KMS-11 (cell line): ENCODE measurements around the gene E4F1.

ENCODE experiments used
- H2AFZ ChIP-seq: fragments of 200-600 bp; sonication (generic); 2 replicates; pipeline ENCODE4 v1.6.1; 2016; ENCODE audit warnings: antibody characterized with exemption, mixed run types, low read depth
- H3K27ac ChIP-seq: fragments of 200-600 bp; sonication (generic); 2 replicates; pipeline ENCODE4 v1.6.1; 2016; ENCODE audit warnings: mild to moderate bottlenecking, mixed run types
- H3K27me3 ChIP-seq: fragments of 200-600 bp; sonication (generic); 2 replicates; pipeline ENCODE4 v1.6.1; 2017; ENCODE audit warnings: mild to moderate bottlenecking, low read depth, mixed run types, moderate library complexity; ENCODE audit not compliant: insufficient read depth
- H3K36me3 ChIP-seq: fragments of 200-600 bp; sonication (generic); 2 replicates; pipeline ENCODE4 v1.6.1; 2017; ENCODE audit warnings: mild to moderate bottlenecking, mixed run types; ENCODE audit not compliant: insufficient read depth
- H3K4me1 ChIP-seq: fragments of 200-600 bp; sonication (generic); 2 replicates; pipeline ENCODE4 v1.6.1; 2016; ENCODE audit warnings: mild to moderate bottlenecking, low read depth, mixed run types; ENCODE audit not compliant: poor library complexity, severe bottlenecking
- H3K4me2 ChIP-seq: fragments of 200-600 bp; sonication (generic); 2 replicates; pipeline ENCODE4 v1.7.0; 2016; ENCODE audit warnings: mild to moderate bottlenecking, mixed run types
- H3K4me3 ChIP-seq: fragments of 200-600 bp; sonication (generic); IDR thresholded peaks from 2 replicates; pipeline ENCODE4 v1.6.1; 2017; ENCODE audit warnings: low read depth, low read length, mixed read lengths; ENCODE audit not compliant: insufficient read depth
- H3K79me2 ChIP-seq: fragments of 200-600 bp; sonication (generic); 2 replicates; pipeline ENCODE4 v1.6.1; 2016; ENCODE audit warnings: low read depth, mixed run types; ENCODE audit not compliant: insufficient read depth
- H3K9ac ChIP-seq: fragments of 200-600 bp; sonication (generic); 2 replicates; pipeline ENCODE4 v1.6.1; 2016; ENCODE audit warnings: mild to moderate bottlenecking, mixed run types
- H4K20me1 ChIP-seq: fragments of 200-600 bp; sonication (generic); 2 replicates; pipeline ENCODE4 v1.6.1; 2016; ENCODE audit warnings: mild to moderate bottlenecking, mixed run types; ENCODE audit not compliant: insufficient read depth
- TF ChIP-seq, protein P1 (sequence below): fragments of 200-600 bp; sonication (generic); conservative IDR thresholded peaks from 2 replicates; pipeline ENCODE4 v1.6.1; 2017; ENCODE audit warnings: low read depth, mild to moderate bottlenecking, antibody characterized with exemption, low read length, moderate library complexity, mixed read lengths

The E4F1 gene

GRCh38 chr16:2213817-2214718, 9.3 kb upstream of the E4F1 start:
- Histone ChIP-seq H3K4me1 (peaks cover 14% of the 10 kb centered on the region), H4K20me1 (no peaks in the 10 kb centered on the region), H3K27me3 (no peaks in the 10 kb centered on the region), H3K4me2 (peak overlapping the region; percentile 98), H3K36me3 (no peaks in the 10 kb centered on the region), H3K27ac (peak overlapping the region; percentile 44), H2AFZ (no peak overlapping the region), H3K79me2 (peaks cover 15% of the 10 kb centered on the region), H3K4me3 (no peak overlapping the region), H3K9ac (peak overlapping the region; percentile 57; the same call in 1 of the 2 replicates)
- TF ChIP-seq, protein P1, sequence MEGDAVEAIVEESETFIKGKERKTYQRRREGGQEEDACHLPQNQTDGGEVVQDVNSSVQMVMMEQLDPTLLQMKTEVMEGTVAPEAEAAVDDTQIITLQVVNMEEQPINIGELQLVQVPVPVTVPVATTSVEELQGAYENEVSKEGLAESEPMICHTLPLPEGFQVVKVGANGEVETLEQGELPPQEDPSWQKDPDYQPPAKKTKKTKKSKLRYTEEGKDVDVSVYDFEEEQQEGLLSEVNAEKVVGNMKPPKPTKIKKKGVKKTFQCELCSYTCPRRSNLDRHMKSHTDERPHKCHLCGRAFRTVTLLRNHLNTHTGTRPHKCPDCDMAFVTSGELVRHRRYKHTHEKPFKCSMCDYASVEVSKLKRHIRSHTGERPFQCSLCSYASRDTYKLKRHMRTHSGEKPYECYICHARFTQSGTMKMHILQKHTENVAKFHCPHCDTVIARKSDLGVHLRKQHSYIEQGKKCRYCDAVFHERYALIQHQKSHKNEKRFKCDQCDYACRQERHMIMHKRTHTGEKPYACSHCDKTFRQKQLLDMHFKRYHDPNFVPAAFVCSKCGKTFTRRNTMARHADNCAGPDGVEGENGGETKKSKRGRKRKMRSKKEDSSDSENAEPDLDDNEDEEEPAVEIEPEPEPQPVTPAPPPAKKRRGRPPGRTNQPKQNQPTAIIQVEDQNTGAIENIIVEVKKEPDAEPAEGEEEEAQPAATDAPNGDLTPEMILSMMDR: no peak

- no peak within 1 kb of the TSS for H3K4me3 ChIP-seq
- H3K27ac ChIP-seq: peak within 1 kb of the TSS; percentile 79
- peak within 1 kb of the TSS; percentile 83 for H3K9ac ChIP-seq
- H3K4me1 ChIP-seq: peaks cover 14% of the 10 kb centered on the region
- H3K4me2 ChIP-seq: peak within 1 kb of the TSS; percentile 98
- no peaks in the 10 kb centered on the region for H3K36me3 ChIP-seq
- peaks cover 15% of the 10 kb centered on the region for H3K79me2 ChIP-seq
- TF ChIP-seq, protein P1: no peak
- H3K27me3 ChIP-seq: no peaks in the 10 kb centered on the region
- H4K20me1 ChIP-seq: no peaks in the 10 kb centered on the region
- peak within 1 kb of the TSS; percentile 74 for H2AFZ ChIP-seq
Measured at GRCh38 chr16:2214719-2214968, 8.7 kb upstream of the E4F1 start, which contains the start of gene PGP. TSS of gene PGP (minus strand) at chr16:2214840. CDS start at chr16:2214777, 63 bp downstream.

- H3K79me2 ChIP-seq: peaks cover 15% of the 10 kb centered on the region
- H3K36me3 ChIP-seq: no peaks in the 10 kb centered on the region
- no peak overlapping the region for H2AFZ ChIP-seq
- no peaks in the 10 kb centered on the region for H3K27me3 ChIP-seq
- H4K20me1 ChIP-seq: no peaks in the 10 kb centered on the region
- H3K4me3 ChIP-seq: no peak overlapping the region
- no peak overlapping the region for H3K27ac ChIP-seq
- H3K9ac ChIP-seq: no peak overlapping the region
- peaks cover 14% of the 10 kb centered on the region for H3K4me1 ChIP-seq
- no peak overlapping the region; the same call in 1 of the 2 replicates for H3K4me2 ChIP-seq
- TF ChIP-seq, protein P1: no peak
Measured at GRCh38 chr16:2216330-2216729, 7.1 kb upstream of the E4F1 start.

DNA sequence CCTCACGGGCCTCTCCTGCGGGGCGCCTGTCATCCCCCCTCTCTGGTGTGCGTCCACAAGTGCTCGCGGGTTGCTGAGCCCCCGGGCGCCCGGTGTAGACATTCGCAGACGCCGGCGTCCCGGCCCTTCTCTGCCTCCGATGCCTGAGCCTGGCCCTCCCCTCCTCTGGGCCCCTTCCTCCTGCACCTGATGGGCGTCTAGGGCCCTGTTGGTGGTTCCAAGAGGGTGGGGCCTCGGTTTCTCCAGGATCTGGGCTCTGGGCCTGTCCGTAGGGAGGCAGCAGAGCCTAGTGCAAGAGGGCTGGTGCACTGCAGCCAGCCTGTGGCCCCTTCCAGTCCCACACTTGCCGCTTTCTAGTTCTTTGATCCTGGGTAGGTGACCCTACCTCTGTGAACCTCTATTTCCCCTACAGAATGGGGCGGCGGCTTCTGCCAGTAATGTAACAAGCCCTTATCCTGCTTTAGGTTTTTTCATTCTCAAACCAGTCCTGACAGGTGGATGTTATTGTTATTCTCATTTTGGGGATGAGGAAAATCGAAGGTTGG, 623 bp downstream of the E4F1 start:
- Histone ChIP-seq H3K27me3 (no peaks in the 10 kb centered on the region), H3K4me3 (no peak overlapping the region), H3K27ac (peak overlapping the region; percentile 53), H3K4me1 (peaks cover 16% of the 10 kb centered on the region), H3K79me2 (peaks cover 48% of the 10 kb centered on the region), H3K36me3 (no peaks in the 10 kb centered on the region), H3K4me2 (peak overlapping the region; percentile 99), H2AFZ (peak overlapping the region; percentile 75), H4K20me1 (no peaks in the 10 kb centered on the region), H3K9ac (peak overlapping the region; percentile 88)
- TF ChIP-seq, protein P1: no peak
